ENCODE data around the gene STX18.
"Not testable (repeated sequence)": the region's sequence is repeated elsewhere in the genome, so short reads cannot be mapped to it uniquely, and the experiment has no call there.

The STX18 gene

GRCh38 chr4:4474476-4474875, 67.4 kb downstream of the STX18 start:
- no peak for DNase-seq

DNA sequence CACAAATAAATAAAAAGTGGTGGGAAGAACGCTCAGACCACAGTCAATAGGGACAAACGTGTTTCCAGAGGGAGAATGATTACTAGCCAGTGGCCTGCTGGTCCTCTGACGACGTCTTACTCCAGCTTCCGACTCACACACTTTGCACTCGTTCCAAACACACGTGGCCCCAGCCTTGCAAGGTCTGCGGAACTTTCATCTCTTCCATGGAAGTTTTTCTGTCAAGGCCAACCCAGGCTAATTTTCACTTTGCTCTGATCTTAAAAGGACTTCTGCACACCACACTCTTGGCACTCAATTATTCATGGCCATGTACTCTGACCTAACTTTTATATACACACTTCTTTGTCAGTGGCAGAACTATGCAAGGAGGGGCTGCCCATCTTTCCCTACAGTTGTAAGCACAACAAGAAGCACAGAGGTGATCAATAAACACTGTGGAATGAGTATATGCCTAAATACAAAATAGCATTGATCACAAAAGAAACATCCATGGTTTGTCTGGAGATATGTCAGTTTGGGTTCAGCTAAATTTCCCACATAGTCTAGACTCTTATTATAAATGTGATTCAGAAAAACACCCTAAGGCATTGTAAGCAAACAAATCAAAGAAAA, 69.4 kb downstream of the STX18 start:
- no peak for DNase-seq

DNA sequence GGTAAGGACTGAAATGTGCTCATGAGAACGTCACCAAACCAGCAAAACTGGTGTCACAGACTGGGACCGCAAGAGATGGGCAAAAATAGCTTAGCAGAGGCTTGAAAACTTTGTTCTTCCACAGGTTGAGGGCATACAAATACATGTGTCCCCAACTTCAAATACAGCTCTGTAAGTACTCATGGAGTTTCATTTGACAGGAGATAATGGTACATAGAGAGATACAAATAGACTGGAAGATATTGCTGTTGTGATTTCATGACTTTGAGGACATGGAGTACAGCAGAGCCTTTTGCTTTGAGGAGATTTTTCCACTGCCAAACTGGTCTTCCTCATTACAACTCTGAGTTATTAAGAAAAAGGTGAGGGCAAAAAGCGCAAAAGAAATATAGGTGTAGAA, 70.7 kb downstream of the STX18 start:
- DNase-seq, result no peak

GRCh38 chr4:4470208-4470607, 71.6 kb downstream of the STX18 start:
- no peak for DNase-seq

- DNase-seq, result not testable (repeated sequence)
Measured at GRCh38 chr4:4465238-4465637, 76.6 kb downstream of the STX18 start.

DNA sequence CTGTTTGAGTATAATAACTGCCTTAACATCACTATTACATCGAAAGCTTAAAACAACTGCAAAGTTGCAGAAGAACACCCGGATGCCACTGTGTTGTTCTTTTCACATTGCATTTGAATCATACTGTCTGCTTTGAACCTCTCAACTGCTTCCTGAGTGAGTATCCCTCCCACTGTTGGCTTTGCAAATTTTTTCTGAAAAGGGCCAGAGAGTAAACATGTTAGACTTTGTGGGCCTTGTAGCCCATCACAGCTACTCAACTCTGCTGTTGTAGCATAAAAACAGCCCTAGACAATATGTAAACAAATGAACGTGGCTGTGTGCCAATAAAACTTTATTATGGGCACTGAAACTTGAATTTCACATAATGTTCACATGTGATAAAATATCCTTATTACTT, 78.9 kb downstream of the STX18 start:
- no peak for DNase-seq

DNA sequence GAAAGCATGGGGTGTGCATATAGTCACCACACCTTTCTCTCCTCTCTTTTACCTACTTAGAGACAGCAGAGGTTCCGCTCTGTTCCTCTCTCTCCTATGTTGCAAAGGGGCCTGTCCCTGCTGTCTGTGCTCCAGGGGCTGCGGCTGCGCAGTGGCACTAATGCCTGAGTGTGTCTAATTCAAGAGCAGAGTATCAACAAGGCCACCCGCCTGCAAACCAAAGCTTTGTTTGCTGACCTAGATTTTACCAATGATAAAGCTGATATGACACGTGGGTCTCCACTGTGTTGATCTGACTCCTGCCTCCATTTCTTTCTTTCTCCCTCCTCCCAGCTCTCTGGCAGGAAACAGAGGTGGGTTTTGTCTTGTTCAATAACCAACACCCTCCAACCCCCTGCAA, 80.0 kb downstream of the STX18 start:
- DNase-seq, result peak in 1 of 6 experiments; percentile 6

DNA sequence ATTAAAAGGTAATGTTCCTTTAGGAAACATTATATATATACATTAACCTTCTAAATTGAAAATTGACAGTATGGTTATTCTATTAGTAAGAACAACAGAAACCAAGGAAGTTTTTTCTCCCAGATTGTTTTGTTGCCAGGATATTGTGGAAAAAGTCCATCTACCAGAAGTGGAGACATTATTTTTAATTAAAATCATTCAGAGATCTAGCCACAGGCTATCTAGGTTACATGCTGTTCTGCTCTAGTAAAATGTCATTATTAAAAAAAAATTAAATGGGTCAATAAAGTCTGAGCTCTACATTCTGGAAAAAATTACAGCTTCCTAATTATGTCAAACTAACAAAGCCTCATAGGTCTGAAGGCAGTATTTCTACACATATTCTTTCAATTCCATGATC, 80.7 kb downstream of the STX18 start:
- DNase-seq, result no peak

DNA sequence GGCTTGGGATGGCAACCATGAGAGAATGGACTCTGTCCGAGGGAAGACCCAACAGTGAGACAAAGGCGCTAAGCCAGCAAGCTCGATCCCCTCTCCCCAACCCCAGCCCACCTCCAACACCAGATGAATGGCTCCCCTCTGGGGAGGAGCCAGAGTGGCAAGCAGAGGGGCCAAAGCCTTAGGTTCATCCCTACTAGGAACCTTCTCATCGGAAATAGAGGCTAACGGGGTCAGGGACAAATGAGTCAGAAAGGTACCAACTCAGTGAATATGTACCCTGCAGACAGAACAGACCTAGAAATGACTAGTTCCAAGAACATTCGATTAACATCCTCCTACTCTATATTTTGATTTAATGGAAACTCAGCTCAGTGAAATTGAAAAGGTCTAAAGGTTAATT, 81.1 kb downstream of the STX18 start:
- DNase-seq, result no peak

GRCh38 chr4:4459181-4459580, 82.7 kb downstream of the STX18 start:
- DNase-seq, result peak in 1 of 6 experiments; percentile 13

GRCh38 chr4:4457803-4458553, 83.9 kb downstream of the STX18 start:
- DNase-seq, result no peak

- no peak for DNase-seq
Measured at GRCh38 chr4:4456816-4457578, 84.9 kb downstream of the STX18 start.

GRCh38 chr4:4456351-4456750, 85.5 kb downstream of the STX18 start:
- no peak for DNase-seq

GRCh38 chr4:4455210-4455865, 86.5 kb downstream of the STX18 start:
- DNase-seq, result no peak

- no peak for DNase-seq
Measured at GRCh38 chr4:4446434-4446833, 95.4 kb downstream of the STX18 start.

DNA sequence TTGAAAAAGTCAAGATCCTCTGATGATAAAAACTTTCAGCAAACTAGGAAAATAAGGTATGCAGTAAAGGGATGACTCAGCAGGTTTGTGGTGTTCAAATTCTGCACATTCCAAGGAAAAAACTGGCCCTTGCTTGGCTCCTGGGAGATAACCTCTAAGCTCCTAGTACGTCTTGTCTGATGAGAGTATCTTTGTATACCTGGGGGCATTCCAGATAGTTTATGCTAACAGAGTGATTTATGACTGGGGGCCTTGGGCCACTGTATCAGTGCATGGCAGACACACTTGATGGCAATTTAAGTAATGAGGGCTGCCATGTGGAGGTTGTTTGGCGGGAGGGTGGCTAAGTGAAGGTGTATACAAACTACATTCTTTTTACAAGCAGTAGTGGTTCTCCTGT, 98.0 kb downstream of the STX18 start:
- no peak for DNase-seq

GRCh38 chr4:4440333-4441061, 101.4 kb downstream of the STX18 start:
- no peak for DNase-seq

DNA sequence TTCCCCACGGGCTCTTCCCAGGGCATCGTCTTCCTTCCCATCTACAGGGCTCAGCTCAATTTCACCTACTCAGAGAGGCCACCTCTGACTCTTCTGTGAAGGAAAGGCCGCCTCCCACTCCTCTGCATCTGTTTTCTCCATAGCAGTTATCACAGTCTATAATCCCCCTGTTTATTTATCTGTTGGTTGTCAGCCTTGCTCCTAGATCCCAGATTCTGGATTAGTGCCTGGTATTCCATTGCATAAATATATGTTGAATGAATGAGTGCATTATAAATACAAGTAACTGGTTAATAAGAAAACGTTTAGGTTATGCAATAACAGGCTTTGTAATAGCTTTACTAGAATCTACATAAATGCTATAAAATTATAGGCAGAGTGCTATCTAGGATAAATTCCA, 102.1 kb downstream of the STX18 start:
- no peak for DNase-seq

- DNase-seq, result no peak
Measured at GRCh38 chr4:4438891-4439290, 103.0 kb downstream of the STX18 start.

- no peak for DNase-seq
Measured at GRCh38 chr4:4437798-4438470, 103.9 kb downstream of the STX18 start.

- no peak for DNase-seq
Measured at GRCh38 chr4:4436244-4436823, 105.5 kb downstream of the STX18 start.

DNA sequence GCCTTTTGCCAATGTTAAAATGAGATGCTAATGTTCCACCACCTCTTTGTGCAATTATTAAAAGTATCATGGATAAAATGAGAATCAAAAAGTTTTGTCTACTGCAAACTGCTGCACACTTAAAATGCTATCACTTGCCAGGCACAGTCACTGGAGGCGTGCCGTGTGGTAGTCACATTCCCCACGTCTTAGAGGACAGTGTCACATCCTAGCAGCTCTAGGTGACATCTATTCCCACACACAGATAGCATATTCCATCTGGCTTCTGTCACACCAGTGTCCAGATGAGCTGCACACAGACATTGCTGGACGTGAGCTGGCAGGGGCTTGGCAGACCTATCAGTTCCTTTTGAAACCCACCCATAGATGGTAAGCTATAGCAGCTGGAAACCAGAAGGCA, 107.9 kb downstream of the STX18 start:
- no peak for DNase-seq
